ENCODE results near the gene FAM47E. TPM values are rescaled to one million over a fixed set of nuclear protein-coding genes. Genes with fewer than 3 reads are reported as not detected.
A peak's percentile ranks its signal among the peaks of the same experiment; 100 is the strongest.

FAM47E gene
- total RNA-seq, 2 experiments from 2014 or later, result 0.34 to 0.74 TPM

DNA sequence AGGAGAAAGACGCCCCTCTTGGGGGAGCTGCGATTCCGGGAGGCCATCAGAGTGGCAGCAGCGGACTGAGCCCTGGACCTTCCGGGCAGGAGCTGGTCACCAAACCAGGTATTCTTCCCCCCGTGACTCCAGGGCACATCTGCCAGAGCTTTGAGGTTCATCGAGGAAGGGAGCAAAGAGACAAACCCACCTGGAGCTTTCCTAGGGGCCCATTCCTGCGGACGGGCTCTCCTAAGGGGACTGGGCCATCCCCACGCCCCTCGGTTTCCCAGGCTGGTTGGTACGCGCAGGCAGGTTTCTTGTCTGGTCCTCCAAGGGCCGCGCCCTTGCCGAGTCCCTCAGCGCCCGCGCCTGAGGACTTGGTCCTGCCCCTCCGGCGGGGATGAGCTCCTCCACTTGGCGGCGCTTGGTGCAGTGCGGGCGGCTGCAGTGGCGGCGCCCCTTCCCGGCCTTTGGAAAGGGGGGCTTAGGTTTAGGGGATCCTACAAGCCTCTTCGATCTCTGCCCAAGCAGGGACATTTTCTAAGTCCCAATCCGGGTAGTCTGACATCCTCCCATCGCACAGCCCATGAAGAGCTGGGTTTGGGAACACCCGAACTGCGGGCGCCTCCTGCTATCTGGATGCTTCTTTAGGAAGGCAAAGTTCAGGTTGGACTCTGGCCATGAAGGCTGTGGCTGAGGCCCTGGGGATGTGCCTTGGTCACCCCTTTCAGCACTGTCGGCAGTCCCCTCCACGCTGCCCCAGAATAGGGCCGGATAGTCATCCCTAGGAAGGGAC is 55.5 kb downstream of the FAM47E start:
- H3K9me3 ChIP-seq (ENCODE audit: control insufficient read depth in 1 of 2, insufficient read depth in 1 of 2, low read length in 2 of 2), result no peaks in the 10 kb centered on the region
- ATAC-seq (ENCODE audit: poor library complexity) (peak; percentile 28), DNase-seq (peak in 7 of 14 experiments; percentile 3 to 42 (median 33))
- peaks cover 36% of the 10 kb centered on the region for H3K27me3 Mint-ChIP-seq
- no peaks in the 10 kb centered on the region for H3K27me3 ChIP-seq (ENCODE audit: control insufficient read depth in 1 of 2, insufficient read depth in 2 of 2, low read length in 2 of 2)
- no peak overlapping the region for H3K27ac Mint-ChIP-seq
- no peaks in the 10 kb centered on the region for H3K36me3 Mint-ChIP-seq (ENCODE audit: low read depth)
- H3K4me3 Mint-ChIP-seq, result peak overlapping the region; percentile 81
- CTCF ChIA-PET, result no interaction called here
- H3K4me3 ChIP-seq (ENCODE audit: low read length), result peak overlapping the region; percentile 73
- H3K27ac ChIP-seq (ENCODE audit: low read depth in 1 of 2, low read length in 2 of 2), result no peak overlapping the region
- TF ChIP-seq, protein P1, sequence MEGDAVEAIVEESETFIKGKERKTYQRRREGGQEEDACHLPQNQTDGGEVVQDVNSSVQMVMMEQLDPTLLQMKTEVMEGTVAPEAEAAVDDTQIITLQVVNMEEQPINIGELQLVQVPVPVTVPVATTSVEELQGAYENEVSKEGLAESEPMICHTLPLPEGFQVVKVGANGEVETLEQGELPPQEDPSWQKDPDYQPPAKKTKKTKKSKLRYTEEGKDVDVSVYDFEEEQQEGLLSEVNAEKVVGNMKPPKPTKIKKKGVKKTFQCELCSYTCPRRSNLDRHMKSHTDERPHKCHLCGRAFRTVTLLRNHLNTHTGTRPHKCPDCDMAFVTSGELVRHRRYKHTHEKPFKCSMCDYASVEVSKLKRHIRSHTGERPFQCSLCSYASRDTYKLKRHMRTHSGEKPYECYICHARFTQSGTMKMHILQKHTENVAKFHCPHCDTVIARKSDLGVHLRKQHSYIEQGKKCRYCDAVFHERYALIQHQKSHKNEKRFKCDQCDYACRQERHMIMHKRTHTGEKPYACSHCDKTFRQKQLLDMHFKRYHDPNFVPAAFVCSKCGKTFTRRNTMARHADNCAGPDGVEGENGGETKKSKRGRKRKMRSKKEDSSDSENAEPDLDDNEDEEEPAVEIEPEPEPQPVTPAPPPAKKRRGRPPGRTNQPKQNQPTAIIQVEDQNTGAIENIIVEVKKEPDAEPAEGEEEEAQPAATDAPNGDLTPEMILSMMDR (IDR thresholded peaks at IDR 0.05), result no peak
- H3K36me3 ChIP-seq (ENCODE audit: insufficient read depth, low read length), result no peaks in the 10 kb centered on the region
- H3K4me1 ChIP-seq (ENCODE audit: insufficient read depth, low read length), result peaks cover 36% of the 10 kb centered on the region
- POLR2A ChIA-PET, result no interaction called here
- H3K4me1 Mint-ChIP-seq (ENCODE audit: low read depth), result peaks cover 23% of the 10 kb centered on the region
- intact Hi-C loops (cut with DNase I, micrococcal nuclease), result no loop called here
- H3K9me3 Mint-ChIP-seq, result no peaks in the 10 kb centered on the region

DNA sequence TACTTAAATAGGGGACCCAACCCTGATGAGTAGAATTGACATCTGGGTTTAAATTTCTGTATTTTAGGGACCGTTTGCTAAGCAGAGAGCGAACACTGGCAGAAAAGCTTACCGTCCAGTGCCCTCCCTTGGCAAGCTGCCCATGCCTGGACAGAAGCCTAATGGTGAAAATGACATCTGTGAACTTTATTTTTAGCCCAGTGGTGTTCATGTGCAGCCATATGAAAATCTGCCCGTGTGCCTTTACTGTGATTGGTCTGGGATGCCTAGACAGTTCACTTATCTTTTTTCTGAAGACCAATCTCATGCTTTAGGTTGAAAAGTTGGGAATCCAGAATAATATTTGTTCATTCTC is 56.1 kb downstream of the FAM47E start:
- Mint-ChIP-seq H3K27ac (no peak overlapping the region), H3K36me3 (ENCODE audit: low read depth) (no peaks in the 10 kb centered on the region), H3K4me3 (peak overlapping the region; percentile 77), H3K27me3 (peaks cover 32% of the 10 kb centered on the region), H3K9me3 (no peaks in the 10 kb centered on the region), H3K4me1 (ENCODE audit: low read depth) (peaks cover 23% of the 10 kb centered on the region)
- no peaks in the 10 kb centered on the region for H3K9me3 ChIP-seq (ENCODE audit: control insufficient read depth in 1 of 2, insufficient read depth in 1 of 2, low read length in 2 of 2)
- TF ChIP-seq, protein P1 (IDR thresholded peaks at IDR 0.05), result no peak
- ChIA-PET POLR2A (no interaction called here), CTCF (no interaction called here)
- no peaks in the 10 kb centered on the region for H3K36me3 ChIP-seq (ENCODE audit: insufficient read depth, low read length)
- no peak for ATAC-seq (ENCODE audit: poor library complexity)
- intact Hi-C loops (cut with DNase I, micrococcal nuclease), result no loop called here
- DNase-seq, result no peak
- H3K27ac ChIP-seq (ENCODE audit: low read depth in 1 of 2, low read length in 2 of 2), result no peak overlapping the region
- no peaks in the 10 kb centered on the region for H3K27me3 ChIP-seq (ENCODE audit: control insufficient read depth in 1 of 2, insufficient read depth in 2 of 2, low read length in 2 of 2)
- H3K4me3 ChIP-seq (ENCODE audit: low read length), result peak overlapping the region; percentile 73
- H3K4me1 ChIP-seq (ENCODE audit: insufficient read depth, low read length), result peaks cover 36% of the 10 kb centered on the region

DNA sequence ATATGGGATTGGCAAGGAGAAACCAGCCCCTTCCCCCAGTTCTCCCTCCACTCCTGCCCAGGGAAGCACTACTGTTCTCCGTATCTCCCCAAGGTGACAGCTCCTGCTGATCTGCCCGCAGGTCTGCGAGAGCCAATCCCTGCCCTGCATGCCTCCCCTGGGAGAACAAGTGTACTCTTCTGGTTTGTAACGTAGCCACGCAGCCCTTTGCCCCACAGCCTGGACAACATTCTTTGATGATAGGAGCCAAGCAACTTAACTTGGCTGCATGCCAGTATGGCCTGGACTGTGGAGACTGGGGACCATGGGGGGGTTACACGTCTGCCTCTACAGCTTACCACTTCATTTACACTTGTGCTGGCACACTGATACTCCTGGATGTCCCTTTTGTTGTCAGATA is 57.0 kb downstream of the FAM47E start:
- Histone ChIP-seq H3K36me3 (ENCODE audit: insufficient read depth, low read length) (no peaks in the 10 kb centered on the region), H3K4me3 (ENCODE audit: low read length) (no peak overlapping the region), H3K4me1 (ENCODE audit: insufficient read depth, low read length) (peaks cover 36% of the 10 kb centered on the region), H3K9me3 (ENCODE audit: control insufficient read depth in 1 of 2, insufficient read depth in 1 of 2, low read length in 2 of 2) (no peaks in the 10 kb centered on the region), H3K27ac (ENCODE audit: low read depth in 1 of 2, low read length in 2 of 2) (no peak overlapping the region), H3K27me3 (ENCODE audit: control insufficient read depth in 1 of 2, insufficient read depth in 2 of 2, low read length in 2 of 2) (no peaks in the 10 kb centered on the region)
- Mint-ChIP-seq H3K4me1 (ENCODE audit: low read depth) (peaks cover 23% of the 10 kb centered on the region), H3K27me3 (peaks cover 32% of the 10 kb centered on the region), H3K36me3 (ENCODE audit: low read depth) (no peaks in the 10 kb centered on the region), H3K4me3 (peak overlapping the region; percentile 56), H3K27ac (no peak overlapping the region), H3K9me3 (no peaks in the 10 kb centered on the region)
- POLR2A ChIA-PET, result no interaction called here
- intact Hi-C loops (cut with DNase I, micrococcal nuclease), result no loop called here
- TF ChIP-seq, protein P1 (IDR thresholded peaks at IDR 0.05), result no peak
- ATAC-seq (ENCODE audit: poor library complexity), result no peak
- DNase-seq, result no peak
- CTCF ChIA-PET, result no interaction called here

All from CD4-positive, alpha-beta T cell (primary cell).